ENCODE measurements around the gene ENGASE.

The ENGASE gene

GRCh38 chr17:79065105-79065670 lies 9.4 kb upstream of the ENGASE start:
- TF ChIP-seq CTCF (IDR thresholded peaks at IDR 0.05; ENCODE audit: insufficient read depth, low read depth, low read length, missing control alignments): peak; percentile 48
- H3K4me3 ChIP-seq (ENCODE audit: low read depth, low read length): no peak overlapping the region
- peak; percentile 42 for DNase-seq (ENCODE audit: low read depth)

GRCh38 chr17:79066963-79067362 lies 7.7 kb upstream of the ENGASE start:
- H3K4me3 ChIP-seq (ENCODE audit: low read depth, low read length): no peak overlapping the region
- TF ChIP-seq CTCF (IDR thresholded peaks at IDR 0.05; ENCODE audit: insufficient read depth, low read depth, low read length, missing control alignments): no peak
- DNase-seq (ENCODE audit: low read depth): no peak

GRCh38 chr17:79070266-79070880 lies 4.3 kb upstream of the ENGASE start:
- no peak for TF ChIP-seq CTCF (IDR thresholded peaks at IDR 0.05; ENCODE audit: insufficient read depth, low read depth, low read length, missing control alignments)
- no peak for DNase-seq (ENCODE audit: low read depth)

GRCh38 chr17:79071161-79071740 lies 3.4 kb upstream of the ENGASE start:
- H3K4me3 ChIP-seq (ENCODE audit: low read depth, low read length): no peak overlapping the region
- TF ChIP-seq CTCF (IDR thresholded peaks at IDR 0.05; ENCODE audit: insufficient read depth, low read depth, low read length, missing control alignments): no peak
- DNase-seq (ENCODE audit: low read depth): no peak

More at GRCh38 chr17:79070266-79070880, 4.3 kb upstream of the ENGASE start:
- no peak overlapping the region for H3K4me3 ChIP-seq (ENCODE audit: low read depth, low read length)

GRCh38 chr17:79072544-79072943 lies 2.1 kb upstream of the ENGASE start:
- no peak for TF ChIP-seq CTCF (IDR thresholded peaks at IDR 0.05; ENCODE audit: insufficient read depth, low read depth, low read length, missing control alignments)
- DNase-seq (ENCODE audit: low read depth): no peak
- H3K4me3 ChIP-seq (ENCODE audit: low read depth, low read length): no peak overlapping the region

- no peak for DNase-seq (ENCODE audit: low read depth)
- no peak for TF ChIP-seq CTCF (IDR thresholded peaks at IDR 0.05; ENCODE audit: insufficient read depth, low read depth, low read length, missing control alignments)
- no peak overlapping the region for H3K4me3 ChIP-seq (ENCODE audit: low read depth, low read length)
Observed at GRCh38 chr17:79073016-79073705, 1.5 kb upstream of the ENGASE start.
